Breast epithelium (tissue), 4 donors: ENCODE data around the gene MGME1. TPM values are rescaled to one million over a fixed set of nuclear protein-coding genes. Genes with fewer than 3 reads are reported as not detected.

Source experiments
- DNase-seq, 2 donors: peaks; one replicate each; pipeline ENCODE4 v3.0.0-alpha.2; 2019; ENCODE audit warnings: low spot score in 2 of 2
- H3K27ac ChIP-seq, 2 donors: fragments of 200-600 bp; sonication (generic) in 1 of 2; one replicate each; pipeline ENCODE4 v1.5.1; 2016 to 2019; ENCODE audit warnings: mild to moderate bottlenecking in 1 of 2
- H3K27me3 ChIP-seq, 2 donors: fragments of 200-600 bp; sonication (generic) in 1 of 2; one replicate each; pipeline versions ENCODE4 v1.5.1 to v1.6.0; 2017 to 2019; ENCODE audit warnings: control low read depth in 1 of 2, mild to moderate bottlenecking in 1 of 2
- H3K36me3 ChIP-seq: fragments of 200-600 bp; one replicate; pipeline ENCODE4 v1.5.1; 2019
- H3K4me1 ChIP-seq, 2 donors: fragments of 200-600 bp; sonication (generic); one replicate each; pipeline ENCODE4 v1.5.1; 2016 to 2019; ENCODE audit warnings: control low read depth in 1 of 2
- H3K4me3 ChIP-seq, 3 donors: fragments of 200-600 bp; sonication (generic); 1 replicate in 2 of 3; 2 replicates in 1 of 3; pipeline ENCODE4 v1.5.1; 2016 to 2019; ENCODE audit warnings: mild to moderate bottlenecking in 3 of 3, moderate library complexity in 2 of 3
- H3K9me3 ChIP-seq, 2 donors: fragments of 200-600 bp; sonication (generic) in 1 of 2; one replicate each; pipeline ENCODE4 v1.5.1; 2016 to 2019; ENCODE audit warnings: control low read depth in 1 of 2
- POLR2A ChIP-seq: fragments of 450-650 bp; IDR thresholded peaks from one replicate; pipeline ENCODE4 v1.6.1; 2016; ENCODE audit warnings: antibody characterized with exemption, mild to moderate bottlenecking, moderate library complexity
- POLR2AphosphoS5 ChIP-seq, 3 donors: sonication (generic); formaldehyde crosslinking; IDR thresholded peaks; one replicate each; pipeline ENCODE4 v1.6.1; 2017; ENCODE audit warnings: antibody characterized with exemption in 3 of 3
- intact Hi-C: fragments of 100-400 bp; cut with DNase I; formaldehyde crosslinking; loops from one replicate; pipeline ENCODE4 v1.15.1; 2023; ENCODE audit warnings: low total_unique reads
- total RNA-seq, 3 donors: library from RNA; depleted of rRNA; stranded (reverse); fragments of >200 nt; gene quantifications; one replicate each; pipeline ENCODE4 v1.1.0, GENCODE V29; 2016
- TF ChIP-seq, protein P1 (sequence below), 3 donors: fragments of 450-650 bp; IDR thresholded peaks; one replicate each; pipeline ENCODE4 v1.5.1; 2016 to 2017; ENCODE audit warnings: antibody characterized with exemption in 3 of 3, mild to moderate bottlenecking in 3 of 3, moderate library complexity in 3 of 3

The MGME1 gene
- total RNA-seq, 3 donors from 2014 or later, result 7.8 to 26.2 (median 18.7) TPM

DNA sequence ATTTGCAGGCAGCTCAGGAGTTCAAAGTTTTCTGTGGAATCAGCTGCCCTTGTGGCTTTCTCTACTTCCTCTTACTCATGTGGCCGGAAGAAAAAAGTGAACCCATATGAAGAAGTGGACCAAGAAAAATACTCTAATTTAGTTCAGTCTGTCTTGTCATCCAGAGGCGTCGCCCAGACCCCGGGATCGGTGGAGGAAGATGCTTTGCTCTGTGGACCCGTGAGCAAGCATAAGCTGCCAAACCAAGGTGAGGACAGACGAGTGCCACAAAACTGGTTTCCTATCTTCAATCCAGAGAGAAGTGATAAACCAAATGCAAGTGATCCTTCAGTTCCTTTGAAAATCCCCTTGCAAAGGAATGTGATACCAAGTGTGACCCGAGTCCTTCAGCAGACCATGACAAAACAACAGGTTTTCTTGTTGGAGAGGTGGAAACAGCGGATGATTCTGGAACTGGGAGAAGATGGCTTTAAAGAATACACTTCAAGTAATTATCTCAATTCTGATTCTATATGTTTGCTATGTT lies 1.1 kb downstream of the MGME1 start:
- TF ChIP-seq POLR2A (no peak), POLR2AphosphoS5 (IDR thresholded peaks at IDR 0.05) (no peak)
- TF ChIP-seq, protein P1, sequence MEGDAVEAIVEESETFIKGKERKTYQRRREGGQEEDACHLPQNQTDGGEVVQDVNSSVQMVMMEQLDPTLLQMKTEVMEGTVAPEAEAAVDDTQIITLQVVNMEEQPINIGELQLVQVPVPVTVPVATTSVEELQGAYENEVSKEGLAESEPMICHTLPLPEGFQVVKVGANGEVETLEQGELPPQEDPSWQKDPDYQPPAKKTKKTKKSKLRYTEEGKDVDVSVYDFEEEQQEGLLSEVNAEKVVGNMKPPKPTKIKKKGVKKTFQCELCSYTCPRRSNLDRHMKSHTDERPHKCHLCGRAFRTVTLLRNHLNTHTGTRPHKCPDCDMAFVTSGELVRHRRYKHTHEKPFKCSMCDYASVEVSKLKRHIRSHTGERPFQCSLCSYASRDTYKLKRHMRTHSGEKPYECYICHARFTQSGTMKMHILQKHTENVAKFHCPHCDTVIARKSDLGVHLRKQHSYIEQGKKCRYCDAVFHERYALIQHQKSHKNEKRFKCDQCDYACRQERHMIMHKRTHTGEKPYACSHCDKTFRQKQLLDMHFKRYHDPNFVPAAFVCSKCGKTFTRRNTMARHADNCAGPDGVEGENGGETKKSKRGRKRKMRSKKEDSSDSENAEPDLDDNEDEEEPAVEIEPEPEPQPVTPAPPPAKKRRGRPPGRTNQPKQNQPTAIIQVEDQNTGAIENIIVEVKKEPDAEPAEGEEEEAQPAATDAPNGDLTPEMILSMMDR (IDR thresholded peaks at IDR 0.05), result no peak
- Histone ChIP-seq H3K36me3 (no peaks in the 10 kb centered on the region), H3K4me1 (peaks cover 0 to 8% of the 10 kb centered on the region in 2 donors), H3K27ac (peak overlapping the region; percentile 96 to 97), H3K9me3 (no peaks in the 10 kb centered on the region), H3K4me3 (peak overlapping the region; percentile 85 to 91 (median 91)), H3K27me3 (no peaks in the 10 kb centered on the region)
- intact Hi-C loops, result no loop called here
- DNase-seq, result peak in 1 of 2 donors; percentile 28

DNA sequence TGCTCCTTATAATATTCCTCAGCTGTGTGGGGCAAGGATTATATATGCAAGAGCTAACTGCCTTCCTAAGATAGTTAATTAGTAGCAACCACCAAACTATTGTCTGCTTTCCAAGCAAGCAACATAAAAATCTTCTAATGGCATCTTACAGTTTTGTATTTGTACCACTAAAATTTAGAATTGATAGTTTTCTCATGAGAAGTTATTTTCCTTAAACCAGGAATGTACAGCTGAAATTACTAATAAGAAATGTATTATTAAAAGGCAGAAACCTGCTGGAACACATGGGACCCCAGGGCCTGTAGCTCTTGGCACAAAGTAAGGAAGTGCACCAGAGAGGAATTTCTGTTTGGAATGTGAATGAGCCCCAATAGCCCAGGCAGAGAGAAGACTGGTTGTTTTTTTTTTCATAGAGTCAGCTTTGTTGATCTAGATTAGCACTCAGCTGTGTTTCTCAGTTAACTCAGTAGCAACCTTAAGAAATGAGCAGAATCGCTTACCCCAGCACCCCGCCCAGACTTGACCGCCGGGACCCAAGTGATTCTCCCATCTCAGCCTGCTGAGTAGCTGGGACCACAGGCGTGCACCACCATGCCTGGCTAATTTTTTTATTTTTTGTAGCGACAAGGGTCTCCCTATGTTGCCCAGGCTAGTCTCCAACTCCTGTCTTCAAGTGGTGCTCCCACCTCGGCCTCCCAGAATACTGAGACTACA lies 2.6 kb downstream of the MGME1 start:
- intact Hi-C loops, result no loop called here
- Histone ChIP-seq H3K36me3 (no peaks in the 10 kb centered on the region), H3K9me3 (no peaks in the 10 kb centered on the region), H3K4me3 (peak overlapping the region in 2 of 3 donors; percentile 91), H3K4me1 (peaks cover 0 to 8% of the 10 kb centered on the region in 2 donors), H3K27me3 (no peaks in the 10 kb centered on the region), H3K27ac (peak overlapping the region; percentile 96 to 97)
- peak in 1 of 2 donors; percentile 44 for DNase-seq
- TF ChIP-seq, protein P1 (IDR thresholded peaks at IDR 0.05), result no peak
- no peak for TF ChIP-seq POLR2A
- TF ChIP-seq POLR2AphosphoS5 (IDR thresholded peaks at IDR 0.05), result no peak

DNA sequence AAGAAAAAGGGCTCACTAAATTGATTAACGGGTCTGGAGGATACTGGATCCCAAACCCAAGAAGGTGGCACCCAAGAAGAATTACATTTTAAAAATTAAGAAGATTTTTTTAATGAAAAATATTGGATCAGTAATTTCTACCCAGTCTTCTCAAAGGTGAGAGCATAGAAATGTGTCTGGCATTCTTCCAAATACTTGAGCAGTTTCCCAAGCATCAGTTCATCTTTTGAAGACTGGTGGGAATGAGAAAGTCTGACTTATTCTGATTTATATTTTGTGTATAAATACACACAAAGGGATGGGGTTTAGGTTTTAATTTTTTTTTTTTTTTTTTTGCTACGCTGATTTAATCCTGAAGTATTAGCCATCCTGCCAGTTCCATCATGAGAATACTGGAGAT lies 3.3 kb downstream of the MGME1 start:
- no peak for DNase-seq
- Histone ChIP-seq H3K9me3 (no peaks in the 10 kb centered on the region), H3K27ac (peak overlapping the region in 1 of 2 donors; percentile 97), H3K36me3 (no peaks in the 10 kb centered on the region), H3K4me1 (peaks cover 0 to 8% of the 10 kb centered on the region in 2 donors), H3K4me3 (peak overlapping the region in 2 of 3 donors; percentile 91), H3K27me3 (no peaks in the 10 kb centered on the region)
- intact Hi-C loops, result no loop called here
- TF ChIP-seq, protein P1 (IDR thresholded peaks at IDR 0.05), result no peak

DNA sequence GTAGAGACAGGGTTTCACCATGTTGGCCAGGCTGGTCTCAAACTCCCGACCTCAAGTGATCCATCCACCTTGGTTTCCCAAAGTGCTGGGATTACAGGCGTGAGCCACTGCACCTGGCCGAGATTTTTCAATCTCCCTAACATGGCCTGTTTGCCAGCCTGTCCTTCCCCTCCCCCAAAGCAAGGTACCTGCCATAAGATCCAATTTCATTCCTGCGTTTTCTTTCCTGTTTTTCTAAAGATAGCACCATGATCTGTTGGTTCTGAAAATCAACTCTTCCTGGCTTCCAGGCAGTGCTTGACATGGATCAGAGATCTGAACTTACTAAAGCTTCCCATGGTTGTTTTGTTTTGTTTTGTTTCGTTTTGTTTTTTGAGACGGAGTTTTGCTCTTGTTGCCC lies 7.5 kb downstream of the MGME1 start:
- TF ChIP-seq POLR2AphosphoS5 (IDR thresholded peaks at IDR 0.05) (no peak), POLR2A (no peak)
- TF ChIP-seq, protein P1 (IDR thresholded peaks at IDR 0.05), result no peak
- H3K27ac ChIP-seq, result no peak overlapping the region
- no peak for DNase-seq

DNA sequence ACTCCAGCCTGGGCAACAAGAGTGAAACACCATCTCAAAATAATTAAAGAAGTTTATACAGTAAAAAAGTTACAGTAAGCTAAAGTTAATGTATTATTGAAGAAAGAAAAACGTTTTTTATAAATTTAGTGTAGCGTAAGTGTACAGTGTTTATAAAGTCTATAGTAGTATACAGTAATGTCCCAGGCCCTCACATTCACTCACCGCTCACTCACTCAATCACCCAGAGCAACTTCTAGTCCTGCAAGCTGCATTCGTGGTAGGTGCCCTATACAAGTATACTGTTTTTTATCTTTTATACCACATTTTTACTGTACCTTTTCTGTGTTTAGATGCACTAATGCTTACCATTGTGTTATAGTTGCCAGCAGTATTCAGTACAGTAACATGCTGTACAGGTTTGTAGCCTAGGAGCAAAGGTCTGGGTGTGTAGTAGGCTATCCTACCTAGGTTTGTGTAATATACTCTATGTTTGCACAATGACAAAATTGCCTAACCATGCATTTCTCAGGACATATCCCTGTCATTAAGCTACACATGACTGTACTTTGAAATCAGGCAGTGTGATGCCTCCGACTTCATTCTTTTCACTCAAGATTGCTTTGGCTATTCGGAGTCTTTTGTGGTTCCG lies 16.7 kb downstream of the MGME1 start:
- TF ChIP-seq POLR2AphosphoS5 (IDR thresholded peaks at IDR 0.05), result no peak
- TF ChIP-seq, protein P1 (IDR thresholded peaks at IDR 0.05), result no peak
- TF ChIP-seq POLR2A, result no peak
- Histone ChIP-seq H3K9me3 (no peaks in the 10 kb centered on the region), H3K4me3 (no peak overlapping the region), H3K36me3 (no peaks in the 10 kb centered on the region), H3K27ac (no peak overlapping the region), H3K27me3 (no peaks in the 10 kb centered on the region), H3K4me1 (no peaks in the 10 kb centered on the region)
- DNase-seq, result no peak
- intact Hi-C loops, result no loop called here

More for the DNA sequence above, 7.5 kb downstream of the MGME1 start:
- intact Hi-C loops, result loop anchor here (2.0 kb wide), 1 partner anchor 28 kb away; no protein-coding TSS in a partner anchor
- no peaks in the 10 kb centered on the region for H3K4me1 ChIP-seq
- no peaks in the 10 kb centered on the region for H3K9me3 ChIP-seq
- H3K36me3 ChIP-seq, result no peaks in the 10 kb centered on the region
- H3K27me3 ChIP-seq, result no peaks in the 10 kb centered on the region
- no peak overlapping the region for H3K4me3 ChIP-seq
